Psoas muscle (tissue), 8 donors: Measurements from ENCODE around the gene C3orf33. TPM values are rescaled to one million over a fixed set of nuclear protein-coding genes. Genes with fewer than 3 reads are reported as not detected.
A peak's percentile ranks its signal among the peaks of the same experiment; 100 is the strongest.

Source experiments
- ATAC-seq, 4 donors: fragments of 200-7000 bp; cut with Tn5 transposase; one replicate each; pipeline ENCODE4 v1.9.1; 2020; ENCODE audit warnings: moderate library complexity in 3 of 4, mild to moderate bottlenecking in 2 of 4
- DNase-seq, 2 donors: peaks; one replicate each; pipeline ENCODE4 v3.0.0-alpha.2; 2020
- H3K27ac ChIP-seq: fragments of 200-600 bp; one replicate; pipeline ENCODE4 v1.8.0; 2022
- H3K27me3 ChIP-seq, 3 donors: fragments of 200-600 bp in 1 of 3; one replicate each; pipeline versions ENCODE4 v1.6.1 to v1.8.0; 2013 to 2022; ENCODE audit warnings: low read length in 2 of 3, mild to moderate bottlenecking in 2 of 3, moderate library complexity in 1 of 3; ENCODE audit not compliant: insufficient read depth in 3 of 3
- H3K36me3 ChIP-seq, 2 donors: fragments of 200-600 bp in 1 of 2; one replicate each; pipeline versions ENCODE4 v1.6.1 to v1.8.0; 2013 to 2022; ENCODE audit warnings: low read depth in 1 of 2, mild to moderate bottlenecking in 1 of 2, moderate library complexity in 1 of 2; ENCODE audit not compliant: insufficient read depth in 1 of 2
- H3K4me1 ChIP-seq: fragments of 200-600 bp; one replicate; pipeline ENCODE4 v1.8.0; 2022
- H3K4me3 ChIP-seq: fragments of 200-600 bp; one replicate; pipeline ENCODE4 v1.8.0; 2022; ENCODE audit warnings: mild to moderate bottlenecking
- H3K9me3 ChIP-seq: fragments of 200-600 bp; one replicate; pipeline ENCODE4 v1.8.0; 2022
- CTCF ChIP-seq: fragments of 200-600 bp; IDR thresholded peaks from one replicate; pipeline ENCODE4 v1.8.0; 2022; ENCODE audit warnings: antibody characterized with exemption
- WGBS, 3 donors: extraction: QIAGEN DNeasy Blood & Tissue Kit; methylation state at CpG; one replicate each; pipeline versions ENCODE4 v1.1.6 to v1.1.7; 2013; 5-methylcytosine and 5-hydroxymethylcytosine counted together
- intact Hi-C, 2 donors: fragments of 100-400 bp; cut with DNase I; formaldehyde crosslinking; loops; one replicate each; pipeline versions ENCODE4 v1.11.0 to v1.14.2; 2022
- polyA plus RNA-seq, 3 donors: library from polyadenylated mRNA; stranded (reverse); fragments of 200-250 nt; gene quantifications; one replicate each; pipeline ENCODE4 v1.2.3, GENCODE V29; 2013
- total RNA-seq, 4 donors: library from RNA; stranded (reverse); fragmentation: NEBNext Ultra II Directional in 2 of 4; extraction: Animal tissue kit (Norgen Biotek cat#: 25700) in 2 of 4; gene quantifications; one replicate each; pipeline versions ENCODE4 v1.2.1 to v1.2.4, GENCODE V29; 2021 to 2023
- donor health status: healthy with polysubstance abuse.
- donor health status: DM: no; HTN: no; CAD: no; lungs with moderate emphysema.
- donor health status: Bipolar disorder and iron deficiency.
- donor health status: healthy.
- donor health status: DM: yes; HTN: yes; CAD: no.
- donor health status: DM: no; HTN: no; CAD: no.
- donor health status: DM: no; HTN: no; CAD: no.
- donor health status: DM: yes; HTN: yes; CAD: no.

C3orf33 gene
- total and polyA plus RNA-seq, 7 donors, result 2.6 to 5.1 (median 3.8) TPM

GRCh38 chr3:155778462-155778861, 27.6 kb downstream of the C3orf33 start:
- Histone ChIP-seq H3K4me1 (peaks cover 1% of the 10 kb centered on the region), H3K27me3 (no peaks in the 10 kb centered on the region), H3K4me3 (no peak overlapping the region), H3K27ac (no peak overlapping the region), H3K36me3 (peaks cover 0 to 5% of the 10 kb centered on the region in 2 donors), H3K9me3 (peaks cover 9% of the 10 kb centered on the region)
- intact Hi-C loops, result no loop called here
- no peak for TF ChIP-seq CTCF
- DNase-seq (no peak), ATAC-seq (no peak)

GRCh38 chr3:155772801-155773200, 33.3 kb downstream of the C3orf33 start:
- no peak overlapping the region for H3K27ac ChIP-seq
- H3K4me3 ChIP-seq, result no peak overlapping the region
- no peak for TF ChIP-seq CTCF
- ATAC-seq (peak in 3 of 4 donors; percentile 40 to 85 (median 47)), DNase-seq (no peak)
- H3K27me3 ChIP-seq, result no peaks in the 10 kb centered on the region
- H3K4me1 ChIP-seq, result peaks cover 5% of the 10 kb centered on the region
- WGBS, 3 donors, result 76 to 97% (median 82%) methylated on average over 1 of the region's 1 CpG
- no peaks in the 10 kb centered on the region for H3K9me3 ChIP-seq
- intact Hi-C loops, result no loop called here
- H3K36me3 ChIP-seq, result peaks cover 4 to 5% of the 10 kb centered on the region in 2 donors

- no peak overlapping the region for H3K27ac ChIP-seq
- 86 to 98% (median 98%) methylated on average over 6 of the region's 6 CpGs for WGBS, 3 donors
- H3K9me3 ChIP-seq, result no peaks in the 10 kb centered on the region
- H3K36me3 ChIP-seq, result peaks cover 4 to 20% of the 10 kb centered on the region in 2 donors
- peaks cover 5% of the 10 kb centered on the region for H3K4me1 ChIP-seq
- DNase-seq, result no peak
- no peak overlapping the region for H3K4me3 ChIP-seq
- no peaks in the 10 kb centered on the region for H3K27me3 ChIP-seq
- no peak for ATAC-seq
- intact Hi-C loops, result no loop called here
- no peak for TF ChIP-seq CTCF
These were observed 35.0 kb downstream of the C3orf33 start for GRCh38 chr3:155771126-155771525.

GRCh38 chr3:155766206-155766605, 39.9 kb downstream of the C3orf33 start:
- Histone ChIP-seq H3K4me3 (no peak overlapping the region), H3K27ac (no peak overlapping the region), H3K27me3 (no peaks in the 10 kb centered on the region), H3K4me1 (peaks cover 5% of the 10 kb centered on the region), H3K36me3 (peaks cover 4 to 23% of the 10 kb centered on the region in 2 donors), H3K9me3 (no peaks in the 10 kb centered on the region)
- intact Hi-C loops, result no loop called here
- TF ChIP-seq CTCF, result no peak
- DNase-seq (no peak), ATAC-seq (peak in 2 of 4 donors; percentile 32 to 47)
- 38 to 76% (median 47%) methylated on average over 1 of the region's 1 CpG for WGBS, 3 donors

GRCh38 chr3:155763870-155764463, 42.1 kb downstream of the C3orf33 start:
- no peak for TF ChIP-seq CTCF
- intact Hi-C loops, result no loop called here
- ATAC-seq, result no peak

More at GRCh38 chr3:155763870-155764463, 42.1 kb downstream of the C3orf33 start:
- no peak for DNase-seq
- Histone ChIP-seq H3K27me3 (no peaks in the 10 kb centered on the region), H3K4me3 (no peak overlapping the region), H3K9me3 (no peaks in the 10 kb centered on the region), H3K27ac (no peak overlapping the region), H3K4me1 (peaks cover 5% of the 10 kb centered on the region), H3K36me3 (peaks cover 0 to 23% of the 10 kb centered on the region in 2 donors)
- whole genome bisulfite sequencing, 3 donors, result 86 to 88% (median 86%) methylated on average over 3 of the region's 3 CpGs
